HG03060 (cell line): Measurements from ENCODE around the gene NLRC5.
"Not testable (repeated sequence)": the region's sequence is repeated elsewhere in the genome, so short reads cannot be mapped to it uniquely, and the experiment has no call there.

Experiments used
- ATAC-seq: cut with Tn5 transposase; IDR thresholded peaks from one replicate; pipeline ENCODE4 v1.9.1; 2021; ENCODE audit warnings: low read depth, moderate number of reproducible peaks; ENCODE audit not compliant: unreplicated experiment

Gene NLRC5

GRCh38 chr16:56980792-56981724 is 8.3 kb upstream of the NLRC5 start:
- ATAC-seq, result peak; percentile 46

DNA sequence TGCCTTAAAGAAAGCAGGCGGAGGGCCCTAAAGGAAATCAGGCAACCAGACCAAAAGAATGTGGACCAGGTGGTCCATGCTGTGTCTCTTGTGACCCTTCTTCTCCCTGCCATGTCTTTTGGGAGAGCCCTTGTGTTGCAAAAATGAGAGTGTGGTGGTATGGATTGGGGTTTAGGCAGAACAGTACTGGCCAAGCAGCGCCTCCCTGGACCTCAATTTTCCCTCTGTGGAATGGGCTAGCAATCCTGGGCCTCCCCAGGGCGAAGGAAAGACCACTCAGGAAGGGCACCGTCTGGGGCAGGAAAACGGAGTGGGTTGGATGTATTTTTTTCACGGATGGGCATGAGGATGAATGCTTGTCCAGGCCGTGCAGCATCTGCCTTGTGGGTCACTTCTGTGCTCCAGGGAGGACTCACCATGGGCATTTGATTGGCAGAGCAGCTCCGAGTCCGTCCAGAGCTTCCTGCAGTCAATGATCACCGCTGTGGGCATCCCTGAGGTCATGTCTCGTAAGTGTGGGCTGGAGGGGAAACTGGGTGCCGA is 7.6 kb upstream of the NLRC5 start:
- ATAC-seq, result no peak

DNA sequence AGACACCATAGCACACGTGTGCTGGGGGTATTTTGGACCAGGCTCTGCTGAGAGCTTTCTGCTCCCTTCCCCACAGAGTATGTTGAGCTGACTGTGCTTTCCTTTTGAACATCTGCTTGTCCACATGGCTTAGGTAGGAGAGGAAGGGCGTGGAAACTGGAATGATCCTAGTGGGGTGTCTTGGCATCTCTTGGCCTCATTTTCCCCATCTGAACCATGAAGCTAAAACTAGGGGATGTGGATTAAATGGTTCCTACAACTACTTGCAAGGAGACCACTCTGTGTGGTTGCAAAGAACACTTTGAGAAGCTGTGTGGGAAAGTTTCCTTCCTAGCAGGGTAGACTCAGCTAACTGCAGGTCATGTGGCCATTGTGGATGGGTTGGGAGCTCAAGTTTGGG is 6.7 kb upstream of the NLRC5 start:
- ATAC-seq, result no peak

- no peak for ATAC-seq
Measured at GRCh38 chr16:56983211-56983751, 6.1 kb upstream of the NLRC5 start.

DNA sequence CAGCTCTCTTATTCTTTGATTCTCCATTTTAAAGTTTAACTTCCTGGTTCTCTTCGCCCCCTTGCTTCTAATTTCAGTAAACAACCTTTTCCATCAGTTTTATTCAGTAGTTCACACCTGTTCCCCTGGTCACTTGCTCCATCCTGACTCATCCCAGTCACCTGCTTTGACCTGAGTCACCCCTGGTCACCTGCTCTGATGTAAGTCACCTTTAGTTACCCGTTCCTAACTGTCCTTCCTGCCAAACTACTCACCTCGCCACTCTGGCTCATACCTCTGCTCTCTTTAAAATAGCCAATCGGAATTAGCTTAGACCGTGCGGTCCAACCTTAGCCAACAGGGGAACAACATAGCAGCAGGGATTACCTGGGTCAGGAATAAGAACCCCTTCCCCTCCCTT is 4.7 kb upstream of the NLRC5 start:
- ATAC-seq, result no peak

DNA sequence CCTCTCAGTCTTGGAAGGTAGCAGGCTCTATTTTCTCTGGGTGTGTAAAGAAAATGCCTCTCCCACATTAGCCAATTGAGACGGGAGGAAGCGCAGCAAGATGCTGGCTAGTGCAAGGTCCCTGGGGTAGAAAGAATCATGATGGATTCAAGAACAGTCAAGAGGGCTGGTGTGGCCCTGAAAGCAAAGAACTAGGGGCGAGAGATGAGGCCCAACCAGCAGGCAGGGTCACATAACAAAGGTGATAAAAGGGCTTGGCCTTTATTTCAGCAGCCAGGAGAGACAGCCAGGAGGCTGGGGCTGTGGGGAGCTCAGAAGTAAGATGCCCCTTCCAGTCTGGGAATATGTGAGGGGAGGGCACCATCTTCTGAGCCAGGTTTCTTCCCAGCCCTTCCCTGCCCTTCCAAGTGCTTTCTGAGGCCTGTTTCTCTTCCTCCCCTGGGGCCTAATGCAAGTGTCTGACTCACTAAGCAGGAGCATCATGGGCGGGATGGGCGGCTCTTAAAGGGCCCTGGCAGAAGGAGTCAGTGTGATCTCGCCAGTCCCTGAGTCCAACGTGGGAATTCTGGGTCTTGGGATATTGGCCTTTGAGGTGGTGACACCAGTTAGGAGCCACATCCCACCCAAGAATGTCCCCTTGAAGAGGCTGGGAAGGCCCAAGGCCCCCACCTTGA is 3.9 kb upstream of the NLRC5 start:
- no peak for ATAC-seq

GRCh38 chr16:56985962-56986360 is 3.4 kb upstream of the NLRC5 start:
- no peak for ATAC-seq

GRCh38 chr16:56986361-56986760 is 3.0 kb upstream of the NLRC5 start:
- no peak for ATAC-seq

DNA sequence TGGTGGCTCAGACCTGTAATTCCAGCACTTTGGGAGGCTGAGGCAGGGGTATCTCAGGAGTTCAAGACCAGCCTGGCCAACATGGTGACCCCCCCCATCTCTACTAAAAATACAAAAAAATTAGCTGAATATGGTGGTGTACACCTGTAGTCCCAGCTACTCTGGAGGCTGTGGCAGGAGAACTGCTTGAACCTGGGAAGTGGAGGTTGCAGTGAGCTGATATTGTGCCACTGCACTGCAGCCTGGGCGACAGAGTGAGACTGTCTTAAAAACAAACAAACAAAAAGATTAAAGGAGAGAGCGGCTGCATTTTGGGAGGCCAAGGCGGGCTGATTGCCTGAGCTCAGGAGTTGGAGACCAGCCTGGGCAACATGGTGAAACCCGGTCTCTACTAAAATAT is 2.4 kb upstream of the NLRC5 start:
- ATAC-seq, result not testable (repeated sequence)

GRCh38 chr16:56987692-56988091 is 1.7 kb upstream of the NLRC5 start:
- no peak for ATAC-seq

DNA sequence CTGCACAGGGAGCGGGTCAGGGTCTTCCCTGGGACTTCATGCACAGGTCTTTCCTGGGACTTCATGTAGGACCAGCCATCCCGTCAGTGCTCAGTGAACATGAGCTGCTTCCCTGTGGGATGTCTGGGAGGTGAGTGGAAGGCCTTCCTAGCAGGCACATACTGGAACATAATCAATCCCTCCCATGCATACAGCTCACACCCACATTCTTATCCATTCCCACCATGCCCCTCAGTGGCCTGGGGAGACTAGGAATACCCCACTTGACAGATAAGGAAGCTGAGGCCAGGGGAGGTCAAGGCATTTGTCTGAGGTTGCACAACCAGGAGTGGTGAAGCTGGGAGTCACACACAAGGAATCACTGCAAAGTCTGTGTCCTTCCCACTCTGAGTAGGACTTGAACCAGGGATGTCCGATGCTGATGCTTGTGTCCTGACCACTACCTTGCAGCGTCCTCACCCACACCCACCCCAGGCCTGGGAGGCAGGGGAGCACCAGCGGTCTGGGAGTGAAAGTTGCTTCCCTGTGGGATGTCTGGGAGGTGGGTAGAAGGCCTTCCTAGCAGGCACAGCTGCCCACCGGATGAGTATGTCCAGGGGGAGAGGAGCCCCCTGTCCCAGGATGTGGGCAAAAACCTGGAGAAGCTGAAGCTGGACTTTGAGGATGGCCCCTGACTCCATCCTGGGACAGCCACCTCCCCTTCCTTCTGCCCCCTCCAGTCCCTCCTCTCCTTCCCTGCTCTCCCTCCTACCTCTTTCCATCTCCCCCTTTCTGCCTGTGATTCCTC is 1.0 kb upstream of the NLRC5 start:
- ATAC-seq, result no peak

GRCh38 chr16:56989988-56990387 is 631 bp downstream of the NLRC5 start:
- no peak for ATAC-seq

DNA sequence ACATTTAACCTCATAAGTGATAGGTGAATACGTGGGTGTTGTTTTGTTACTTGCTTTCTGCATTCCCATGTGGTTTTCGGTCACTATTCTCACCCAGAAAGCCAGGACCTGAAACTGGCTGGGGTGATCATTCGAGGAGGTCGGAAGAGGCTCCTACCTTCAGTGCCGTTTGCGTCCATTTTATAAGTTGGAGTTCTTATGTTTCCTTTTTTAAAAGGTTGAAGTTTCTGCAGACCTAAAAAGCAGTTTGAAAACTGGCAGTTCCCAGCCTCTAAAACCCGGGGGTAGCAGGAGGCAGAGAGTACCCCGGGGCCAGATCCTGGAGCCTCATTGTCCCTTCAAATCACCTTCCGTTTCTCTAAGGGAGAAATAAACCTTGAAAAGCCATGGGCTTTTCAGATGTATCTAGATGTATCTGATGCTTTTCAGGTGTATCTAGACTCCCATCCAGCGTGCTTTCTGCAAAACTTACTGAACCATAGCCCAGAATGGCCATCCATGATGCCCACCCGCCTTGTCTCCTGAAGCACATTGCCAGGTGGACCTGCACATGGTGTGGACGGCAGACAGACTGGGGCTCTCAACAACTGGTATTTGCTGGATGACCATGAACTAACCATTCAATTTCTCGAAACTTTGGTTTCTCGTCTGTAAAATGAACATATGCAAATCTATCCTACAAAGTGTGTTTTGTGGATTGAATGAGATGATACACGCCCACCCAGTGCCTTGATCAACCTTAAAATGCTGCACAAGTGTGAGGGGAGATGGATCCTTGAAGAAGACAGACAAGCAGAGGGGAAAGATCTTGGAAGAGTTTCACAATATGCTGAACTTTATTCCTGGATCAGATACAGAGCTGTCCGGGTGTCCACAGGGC is 1.3 kb downstream of the NLRC5 start:
- no peak for ATAC-seq

DNA sequence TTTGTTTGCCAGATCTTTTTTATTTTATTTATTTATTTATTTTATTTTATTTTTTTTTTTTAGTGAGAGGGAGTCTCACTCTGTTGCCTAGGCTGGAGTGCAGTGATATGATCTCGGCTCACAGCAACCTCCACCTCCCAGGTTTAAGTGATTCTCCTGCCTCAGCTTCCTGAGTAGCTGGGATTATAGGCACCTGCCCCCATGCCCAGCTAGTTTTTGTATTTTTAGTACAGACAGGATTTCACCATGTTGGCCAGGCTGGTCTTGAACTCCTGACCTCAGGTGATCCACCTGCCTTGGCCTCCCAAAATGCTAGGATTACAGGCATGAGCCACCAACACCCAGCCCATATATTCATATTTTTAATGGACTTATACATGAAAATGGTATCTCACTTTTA is 3.1 kb downstream of the NLRC5 start:
- not testable (repeated sequence) for ATAC-seq

DNA sequence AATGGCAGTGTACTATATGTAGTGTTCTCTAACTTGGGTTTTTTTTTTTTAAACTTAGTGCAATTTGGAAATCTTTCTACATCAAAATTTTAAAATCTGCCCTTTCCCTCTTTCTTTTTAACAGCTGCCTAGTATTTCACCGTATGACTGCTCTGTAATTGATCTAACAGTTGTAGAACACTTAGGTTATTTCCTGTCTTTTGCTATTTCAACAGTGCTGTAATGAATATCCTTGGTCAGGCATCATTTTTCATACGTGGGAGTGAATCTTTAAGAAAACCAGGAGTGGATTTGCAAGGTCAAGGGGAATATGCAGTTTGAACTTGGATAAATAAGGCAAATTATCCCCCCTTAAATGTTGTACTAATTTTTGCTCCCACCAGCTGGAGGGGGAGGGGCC is 3.8 kb downstream of the NLRC5 start:
- ATAC-seq, result no peak

DNA sequence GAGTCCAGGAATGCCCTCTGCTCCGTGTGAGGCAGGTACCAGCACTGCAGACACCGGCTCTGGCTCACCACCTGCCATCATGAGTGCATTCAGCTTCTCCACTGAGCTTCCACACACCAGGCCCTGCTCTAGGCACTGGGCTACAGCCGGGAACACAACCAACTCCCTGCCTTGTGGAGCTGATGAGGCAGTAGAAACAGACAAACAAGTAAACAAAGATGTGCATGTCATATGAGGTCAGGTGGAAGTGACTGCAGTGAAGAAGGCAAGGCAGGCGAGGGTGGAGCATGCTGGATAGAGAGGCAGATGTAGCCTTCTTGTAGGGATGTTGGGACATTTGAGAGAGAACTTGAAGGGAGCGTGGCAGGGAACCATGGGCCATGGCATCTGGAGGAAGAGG is 5.0 kb downstream of the NLRC5 start:
- no peak for ATAC-seq

DNA sequence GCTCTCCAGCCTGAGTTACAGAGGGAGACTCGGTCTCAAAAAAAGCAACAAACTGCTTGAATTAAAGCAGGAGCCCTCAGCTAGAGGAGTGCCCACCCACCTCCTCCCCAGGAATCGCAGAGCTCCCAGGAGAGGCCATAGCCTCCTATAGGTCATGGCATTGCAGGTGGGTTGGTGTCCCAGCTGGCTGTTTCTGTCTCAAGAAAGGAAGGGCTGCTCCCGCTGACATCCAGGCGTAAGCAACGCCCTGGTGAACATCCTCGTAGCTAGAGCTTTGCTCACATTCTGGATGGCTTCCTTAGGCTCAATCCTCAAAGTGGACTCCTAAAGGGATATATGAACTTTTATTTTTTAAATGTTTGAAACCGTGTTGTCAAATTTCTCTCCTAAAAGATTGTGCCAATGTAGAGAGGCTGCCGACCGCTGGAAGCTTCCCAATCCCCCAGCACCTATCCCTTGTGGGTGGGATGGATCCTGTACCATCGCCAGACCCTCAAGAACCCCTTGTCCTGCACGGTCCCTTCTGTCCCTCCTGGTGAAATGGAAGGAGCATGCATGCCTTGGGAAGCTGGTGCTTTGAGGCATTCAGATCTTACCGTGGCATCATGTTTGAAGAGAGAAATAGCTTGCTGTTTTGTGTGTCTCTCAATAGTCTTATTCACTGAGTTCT is 5.9 kb downstream of the NLRC5 start:
- ATAC-seq, result no peak

DNA sequence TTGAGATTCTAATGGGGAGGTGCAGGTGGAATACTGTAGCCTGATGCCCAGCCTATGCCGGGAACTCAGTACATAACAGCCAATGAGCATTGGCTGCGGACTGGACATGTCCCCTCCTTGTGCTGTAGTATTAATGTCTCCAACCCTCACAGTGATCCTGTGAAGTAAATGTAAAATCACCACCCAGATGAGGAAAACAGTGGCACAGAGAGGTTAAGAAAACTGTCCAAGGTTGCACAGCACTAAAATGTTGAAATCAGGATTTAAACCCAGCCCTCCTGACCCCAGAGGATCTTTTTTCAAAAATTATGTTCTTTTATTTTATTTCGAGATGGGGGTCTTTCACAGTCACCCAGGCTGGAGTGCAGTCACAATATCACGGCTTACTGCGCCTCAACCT is 7.9 kb downstream of the NLRC5 start:
- no peak for ATAC-seq

GRCh38 chr16:56997931-56998330 is 8.6 kb downstream of the NLRC5 start:
- no peak for ATAC-seq
